Measurements from ENCODE around the gene MFAP4. TPM values are rescaled to one million over a fixed set of nuclear protein-coding genes. Genes with fewer than 3 reads are reported as not detected.

Gene MFAP4
- polyA plus RNA-seq, 3 donors: 0.12 to 0.73 (median 0.12) TPM

DNA sequence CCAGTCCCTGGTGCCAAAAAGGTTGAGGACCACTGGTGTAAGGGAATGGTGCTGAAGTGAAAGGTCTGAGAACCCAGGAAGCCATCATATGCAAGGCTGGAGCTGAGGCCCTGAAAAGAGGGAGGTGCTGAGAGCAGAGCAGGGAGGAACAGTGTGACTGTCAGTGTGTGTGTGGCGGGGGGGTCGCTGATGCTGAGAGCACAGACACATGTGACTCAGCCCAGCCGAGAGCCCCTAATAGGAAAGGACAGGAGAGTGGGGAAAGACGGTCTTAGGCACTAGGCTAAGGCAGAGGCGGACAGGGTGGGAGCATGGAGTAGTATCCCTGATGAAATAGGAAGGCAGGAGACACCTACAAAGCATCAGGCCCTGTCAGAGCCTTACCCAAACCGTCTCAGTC, 25.7 kb downstream of the MFAP4 start:
- peaks cover 0 to 29% of the 10 kb centered on the region in 2 donors for H3K27me3 ChIP-seq (ENCODE audit: control insufficient read depth in 2 of 2, insufficient read depth in 2 of 2, low read length in 2 of 2)
- H3K4me1 ChIP-seq (ENCODE audit: control insufficient read depth in 1 of 2, insufficient read depth in 2 of 2, low read length in 2 of 2): peaks cover 10 to 13% of the 10 kb centered on the region in 2 donors
- no peaks in the 10 kb centered on the region for H4K20me1 ChIP-seq (ENCODE audit: insufficient read depth, low read length)
- no peaks in the 10 kb centered on the region for H3K36me3 Mint-ChIP-seq
- H3K4me1 Mint-ChIP-seq: peaks cover 13% of the 10 kb centered on the region
- no peak overlapping the region for H2AFZ ChIP-seq (ENCODE audit: insufficient read depth, low read depth, low read length, poor library complexity, severe bottlenecking)
- intact Hi-C loops (cut with micrococcal nuclease): loop anchor here (5.0 to 10.0 kb wide), 3 partner anchors 53 to 406 kb away; partner anchors contain the start of genes ALDH3A2 (in 2 of the 2) and RNF112 (in 1 of the 2)
- no peaks in the 10 kb centered on the region for H3K9me3 ChIP-seq (replicated peaks in 1 of 2; ENCODE audit: control insufficient read depth in 1 of 2, insufficient read depth in 1 of 2, low read length in 2 of 2)
- peak overlapping the region in 1 of 7 donors; percentile 68 for H3K27ac Mint-ChIP-seq
- H3K27ac ChIP-seq (ENCODE audit: low read depth in 1 of 2, low read length in 2 of 2): no peak overlapping the region
- TF ChIP-seq, protein P1, sequence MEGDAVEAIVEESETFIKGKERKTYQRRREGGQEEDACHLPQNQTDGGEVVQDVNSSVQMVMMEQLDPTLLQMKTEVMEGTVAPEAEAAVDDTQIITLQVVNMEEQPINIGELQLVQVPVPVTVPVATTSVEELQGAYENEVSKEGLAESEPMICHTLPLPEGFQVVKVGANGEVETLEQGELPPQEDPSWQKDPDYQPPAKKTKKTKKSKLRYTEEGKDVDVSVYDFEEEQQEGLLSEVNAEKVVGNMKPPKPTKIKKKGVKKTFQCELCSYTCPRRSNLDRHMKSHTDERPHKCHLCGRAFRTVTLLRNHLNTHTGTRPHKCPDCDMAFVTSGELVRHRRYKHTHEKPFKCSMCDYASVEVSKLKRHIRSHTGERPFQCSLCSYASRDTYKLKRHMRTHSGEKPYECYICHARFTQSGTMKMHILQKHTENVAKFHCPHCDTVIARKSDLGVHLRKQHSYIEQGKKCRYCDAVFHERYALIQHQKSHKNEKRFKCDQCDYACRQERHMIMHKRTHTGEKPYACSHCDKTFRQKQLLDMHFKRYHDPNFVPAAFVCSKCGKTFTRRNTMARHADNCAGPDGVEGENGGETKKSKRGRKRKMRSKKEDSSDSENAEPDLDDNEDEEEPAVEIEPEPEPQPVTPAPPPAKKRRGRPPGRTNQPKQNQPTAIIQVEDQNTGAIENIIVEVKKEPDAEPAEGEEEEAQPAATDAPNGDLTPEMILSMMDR (IDR thresholded peaks at IDR 0.05): no peak
- H3K9ac ChIP-seq (ENCODE audit: insufficient read depth, low read length, poor library complexity, severe bottlenecking): no peak overlapping the region
- no peaks in the 10 kb centered on the region for H3K36me3 ChIP-seq (replicated peaks in 1 of 2; ENCODE audit: control insufficient read depth in 1 of 2, insufficient read depth in 2 of 2, low read length in 2 of 2)
- no peak for DNase-seq
- H3K9me3 Mint-ChIP-seq: no peaks in the 10 kb centered on the region
- H3K4me2 ChIP-seq (replicated peaks; ENCODE audit: extremely low read depth, low read length, poor library complexity, severe bottlenecking): no peak overlapping the region
- peaks cover 22 to 44% (median 35%) of the 10 kb centered on the region in 3 donors for H3K27me3 Mint-ChIP-seq (ENCODE audit: low read depth in 3 of 3)
- H3K79me2 ChIP-seq (ENCODE audit: insufficient read depth, low read length): no peaks in the 10 kb centered on the region
- peak overlapping the region in 1 of 2 donors; percentile 60 for H3K4me3 Mint-ChIP-seq
- H3K4me3 ChIP-seq (replicated peaks in 1 of 3; ENCODE audit: low read depth in 2 of 3, low read length in 3 of 3): no peak overlapping the region
- WGBS (ENCODE audit: insufficient coverage): 83% methylated on average over 3 of the region's 6 CpGs

DNA sequence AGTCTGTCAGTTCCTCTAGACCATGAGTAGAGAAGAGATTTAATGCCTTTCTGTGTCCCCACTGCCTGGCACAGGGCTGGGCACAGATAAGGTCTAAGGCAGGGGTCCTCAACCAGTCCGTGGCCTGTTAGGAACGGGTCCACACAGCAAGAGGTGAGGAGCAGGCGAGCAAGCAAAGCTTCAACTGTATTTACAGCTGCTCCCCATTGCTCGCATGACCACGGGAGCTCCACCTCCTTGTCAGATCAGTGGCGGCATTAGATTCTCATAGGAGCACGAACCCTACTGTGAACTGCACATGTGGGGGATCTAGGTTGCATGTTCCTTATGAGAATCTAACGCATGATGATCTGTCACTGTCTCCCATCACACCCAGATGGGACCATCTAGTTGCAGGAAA, 26.2 kb downstream of the MFAP4 start:
- no peak overlapping the region for H3K27ac Mint-ChIP-seq
- no peaks in the 10 kb centered on the region for H3K79me2 ChIP-seq (ENCODE audit: insufficient read depth, low read length)
- TF ChIP-seq, protein P1 (IDR thresholded peaks at IDR 0.05): no peak
- no peaks in the 10 kb centered on the region for H4K20me1 ChIP-seq (ENCODE audit: insufficient read depth, low read length)
- H3K27me3 ChIP-seq (ENCODE audit: control insufficient read depth in 2 of 2, insufficient read depth in 2 of 2, low read length in 2 of 2): peaks cover 0 to 29% of the 10 kb centered on the region in 2 donors
- H3K9me3 ChIP-seq (replicated peaks in 1 of 2; ENCODE audit: control insufficient read depth in 1 of 2, insufficient read depth in 1 of 2, low read length in 2 of 2): no peaks in the 10 kb centered on the region
- H3K36me3 ChIP-seq (replicated peaks in 1 of 2; ENCODE audit: control insufficient read depth in 1 of 2, insufficient read depth in 2 of 2, low read length in 2 of 2): no peaks in the 10 kb centered on the region
- no peak overlapping the region for H3K4me2 ChIP-seq (replicated peaks; ENCODE audit: extremely low read depth, low read length, poor library complexity, severe bottlenecking)
- H3K9ac ChIP-seq (ENCODE audit: insufficient read depth, low read length, poor library complexity, severe bottlenecking): no peak overlapping the region
- WGBS (ENCODE audit: insufficient coverage): 93% methylated on average over 4 of the region's 8 CpGs
- peaks cover 10 to 13% of the 10 kb centered on the region in 2 donors for H3K4me1 ChIP-seq (ENCODE audit: control insufficient read depth in 1 of 2, insufficient read depth in 2 of 2, low read length in 2 of 2)
- no peak overlapping the region for H3K27ac ChIP-seq (ENCODE audit: low read depth in 1 of 2, low read length in 2 of 2)
- intact Hi-C loops (cut with micrococcal nuclease): loop anchor here (5.0 to 10.0 kb wide), 3 partner anchors 54 to 407 kb away; partner anchors contain the start of genes ALDH3A2 (in 2 of the 2) and RNF112 (in 1 of the 2)
- peaks cover 26 to 48% (median 31%) of the 10 kb centered on the region in 3 donors for H3K27me3 Mint-ChIP-seq (ENCODE audit: low read depth in 3 of 3)
- DNase-seq: no peak
- H3K36me3 Mint-ChIP-seq: no peaks in the 10 kb centered on the region
- peak overlapping the region in 1 of 2 donors; percentile 33 for H3K4me3 Mint-ChIP-seq
- H2AFZ ChIP-seq (ENCODE audit: insufficient read depth, low read depth, low read length, poor library complexity, severe bottlenecking): no peak overlapping the region
- no peak overlapping the region for H3K4me3 ChIP-seq (replicated peaks in 1 of 3; ENCODE audit: low read depth in 2 of 3, low read length in 3 of 3)
- peaks cover 13% of the 10 kb centered on the region for H3K4me1 Mint-ChIP-seq
- H3K9me3 Mint-ChIP-seq: no peaks in the 10 kb centered on the region
